GM19025 (cell line): ENCODE data around the gene ATG16L1.

ENCODE experiments used
- ATAC-seq: cut with Tn5 transposase; IDR thresholded peaks from one replicate; pipeline ENCODE4 v1.9.1; 2021; ENCODE audit warnings: mild to moderate bottlenecking, low read depth, moderate library complexity; ENCODE audit not compliant: unreplicated experiment

Gene ATG16L1

DNA sequence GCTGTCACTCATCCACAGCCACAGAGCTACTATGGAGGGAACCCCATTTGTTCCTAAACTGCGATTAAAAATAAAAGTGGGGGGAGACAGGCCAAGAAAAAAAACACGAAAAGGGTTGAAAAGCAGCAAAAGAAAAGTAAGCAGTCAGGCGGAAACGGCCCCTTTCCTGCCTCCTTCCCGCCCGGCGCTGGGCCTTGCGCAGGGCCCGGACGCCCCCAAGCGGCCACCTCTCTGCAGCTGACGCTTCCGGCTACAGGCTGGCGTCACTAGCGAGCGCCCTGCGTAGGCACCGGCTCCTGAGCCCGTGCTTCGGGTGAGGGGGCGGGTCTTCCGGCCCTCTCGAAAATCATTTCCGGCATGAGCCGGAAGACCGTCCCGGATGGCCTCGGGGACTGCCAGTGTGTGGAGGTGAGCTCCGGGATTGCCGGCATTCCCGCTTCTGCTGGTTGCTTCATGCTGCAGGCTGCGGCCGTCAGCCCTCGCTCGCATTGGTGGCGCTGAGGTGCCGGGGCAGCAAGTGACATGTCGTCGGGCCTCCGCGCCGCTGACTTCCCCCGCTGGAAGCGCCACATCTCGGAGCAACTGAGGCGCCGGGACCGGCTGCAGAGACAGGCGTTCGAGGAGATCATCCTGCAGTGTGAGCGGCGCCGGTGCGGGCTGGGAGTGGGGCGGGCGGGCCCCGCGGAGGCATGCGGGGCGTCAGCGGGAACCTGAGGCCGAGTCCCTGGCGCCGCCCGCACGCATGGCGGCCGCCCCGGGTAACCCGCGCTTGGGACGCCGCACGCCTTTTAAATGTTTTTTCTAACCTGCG lies at the start of gene ATG16L1:
ATG16L1 (plus strand) TSS at position 368 of the 811 bp plus-strand sequence; CDS start at position 523, 155 bp downstream.
- ATAC-seq = peak; percentile 93

- ATAC-seq = no peak
Measured at GRCh38 chr2:233202531-233202944, 48.9 kb upstream of the ATG16L1 start.

- no peak for ATAC-seq
Measured at GRCh38 chr2:233203060-233203459, 48.4 kb upstream of the ATG16L1 start.

DNA sequence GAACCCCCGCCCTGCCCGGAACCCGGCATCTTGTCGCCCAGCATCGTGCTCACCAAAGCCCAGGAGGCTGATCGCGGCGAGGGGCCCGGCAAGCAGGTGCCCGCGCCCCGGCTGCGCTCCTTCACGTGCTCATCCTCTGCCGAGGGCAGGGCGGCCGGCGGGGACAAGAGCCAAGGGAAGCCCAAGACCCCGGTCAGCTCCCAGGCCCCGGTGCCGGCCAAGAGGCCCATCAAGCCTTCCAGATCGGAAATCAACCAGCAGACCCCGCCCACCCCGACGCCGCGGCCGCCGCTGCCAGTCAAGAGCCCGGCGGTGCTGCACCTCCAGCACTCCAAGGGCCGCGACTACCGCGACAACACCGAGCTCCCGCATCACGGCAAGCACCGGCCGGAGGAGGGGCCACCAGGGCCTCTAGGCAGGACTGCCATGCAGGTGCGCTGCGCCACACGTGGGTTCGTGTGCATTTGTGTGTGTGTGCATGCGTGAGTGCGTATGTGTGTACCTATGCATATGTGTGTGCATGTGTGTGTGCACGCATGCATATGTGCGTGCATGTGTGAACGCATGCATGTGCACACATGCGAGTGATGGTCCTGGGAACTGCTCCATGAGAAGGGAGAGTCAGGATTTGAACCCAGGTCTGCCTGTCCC lies 47.1 kb upstream of the ATG16L1 start:
- no peak for ATAC-seq

DNA sequence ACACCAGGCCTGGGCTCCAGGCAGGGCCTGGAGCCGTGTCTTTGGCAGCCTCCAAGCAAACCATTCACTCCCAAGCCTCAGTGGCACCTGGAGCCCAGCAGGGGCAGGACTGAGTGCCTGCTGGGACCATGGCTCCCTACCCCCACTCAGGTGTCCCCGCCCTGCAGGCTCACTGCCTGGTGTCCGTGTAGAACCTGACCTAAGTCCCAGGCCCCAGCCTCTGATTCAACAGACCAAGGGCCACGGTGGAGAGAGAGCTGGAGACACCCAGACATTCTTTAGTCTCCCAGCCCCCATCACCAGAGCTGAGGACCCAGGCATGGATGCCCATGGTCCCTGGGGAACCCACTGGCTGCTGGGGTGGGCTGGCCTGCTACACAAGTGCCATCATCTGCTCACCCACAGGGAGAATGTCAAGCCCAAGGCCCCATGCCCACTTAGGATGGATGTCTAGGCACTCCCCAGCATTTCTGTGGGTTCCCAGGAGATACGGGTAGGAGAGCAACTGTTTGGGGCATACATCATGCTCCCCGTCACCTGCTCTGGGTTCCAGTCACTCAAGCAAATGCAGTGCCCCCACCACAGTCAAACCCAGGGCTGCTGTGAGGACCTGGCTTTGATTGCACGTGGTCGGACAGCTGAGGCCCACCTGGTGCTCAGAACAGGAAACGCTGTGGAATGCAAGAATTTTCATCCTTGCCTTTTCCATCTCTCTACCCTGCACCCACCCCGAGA lies 42.9 kb upstream of the ATG16L1 start:
- ATAC-seq = no peak

GRCh38 chr2:233209117-233209532 lies 42.3 kb upstream of the ATG16L1 start:
- ATAC-seq = no peak

DNA sequence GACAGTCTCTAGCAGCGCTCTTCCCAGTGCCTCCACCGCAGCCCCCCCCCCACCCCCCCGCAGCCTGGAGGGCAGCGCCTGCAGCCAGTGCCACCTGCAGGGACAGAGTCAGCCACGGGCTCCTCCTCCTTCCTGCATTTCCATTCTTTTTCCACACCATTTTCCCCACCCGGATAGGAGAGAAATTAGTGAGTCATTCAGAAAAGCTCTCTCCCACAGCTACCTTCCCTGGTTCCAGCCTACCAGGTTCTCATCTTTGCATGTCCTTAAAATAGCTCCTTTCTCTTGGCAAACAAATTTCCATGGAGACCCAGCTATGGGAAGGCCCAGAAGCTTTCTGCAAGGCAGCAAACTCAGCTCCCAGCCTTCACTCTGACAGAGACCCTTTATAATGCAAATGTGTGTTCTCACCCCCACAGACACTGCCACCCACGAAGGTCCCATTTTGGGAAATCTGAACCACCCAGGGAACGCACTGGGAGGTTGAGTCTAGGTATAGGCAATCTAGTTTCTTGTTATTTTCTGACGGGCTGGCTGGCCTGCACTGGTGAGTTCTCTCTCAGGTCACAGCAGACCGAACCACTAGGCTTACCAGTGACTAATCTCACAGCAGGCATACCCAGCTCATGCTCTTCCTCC lies 41.8 kb upstream of the ATG16L1 start:
- no peak for ATAC-seq

- ATAC-seq = no peak
Measured at GRCh38 chr2:233210281-233210680, 41.2 kb upstream of the ATG16L1 start.

- ATAC-seq = no peak
Measured at GRCh38 chr2:233210843-233211547, 40.5 kb upstream of the ATG16L1 start.

- ATAC-seq = no peak
Measured at GRCh38 chr2:233211548-233211895, 40.0 kb upstream of the ATG16L1 start.

DNA sequence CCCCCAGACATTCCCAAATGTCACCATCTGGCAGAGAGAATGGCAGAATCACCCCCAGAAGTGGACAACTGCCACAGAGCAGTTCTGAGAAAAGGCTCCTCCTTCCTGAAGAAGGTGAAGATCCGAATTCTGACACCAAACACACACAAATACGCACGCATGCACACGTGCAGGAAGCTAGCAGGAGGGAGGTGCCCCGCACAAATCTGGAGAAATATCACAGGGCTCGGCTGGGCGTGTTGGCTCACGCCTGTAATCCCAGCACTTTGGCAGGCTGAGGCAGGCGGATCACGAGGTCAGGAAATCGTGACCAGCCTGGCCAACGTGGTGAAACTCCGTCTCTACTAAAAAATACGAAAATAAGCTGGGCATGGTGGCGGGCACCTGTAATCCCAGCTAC lies 38.5 kb upstream of the ATG16L1 start:
- no peak for ATAC-seq

- no peak for ATAC-seq
Measured at GRCh38 chr2:233213975-233214374, 37.5 kb upstream of the ATG16L1 start.

DNA sequence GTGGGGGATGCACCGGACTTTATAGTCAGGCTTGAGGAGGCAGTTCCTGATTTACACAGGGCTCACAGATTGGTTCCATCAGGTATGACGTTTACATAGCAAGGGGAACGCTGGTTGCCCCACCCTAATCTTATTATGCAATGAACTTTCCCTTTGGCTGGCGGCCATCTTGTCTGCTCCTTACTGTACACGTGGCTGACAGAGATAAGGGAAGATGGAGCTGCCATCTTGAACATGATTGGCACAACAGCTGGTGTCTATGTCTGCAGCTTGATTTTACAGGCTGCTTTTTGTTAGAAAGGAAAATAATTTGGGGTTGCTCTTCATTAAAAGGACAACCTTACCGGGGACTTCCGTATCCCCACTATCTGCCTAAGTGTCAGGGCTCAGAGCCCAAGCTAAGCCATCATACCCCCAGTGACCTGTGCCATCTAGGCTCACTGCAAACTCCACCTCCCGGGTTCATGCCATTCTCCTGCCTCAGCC lies 33.5 kb upstream of the ATG16L1 start:
- no peak for ATAC-seq

- no peak for ATAC-seq
Measured at GRCh38 chr2:233218836-233219235, 32.6 kb upstream of the ATG16L1 start.

- no peak for ATAC-seq
Measured at GRCh38 chr2:233219848-233220247, 31.6 kb upstream of the ATG16L1 start.

DNA sequence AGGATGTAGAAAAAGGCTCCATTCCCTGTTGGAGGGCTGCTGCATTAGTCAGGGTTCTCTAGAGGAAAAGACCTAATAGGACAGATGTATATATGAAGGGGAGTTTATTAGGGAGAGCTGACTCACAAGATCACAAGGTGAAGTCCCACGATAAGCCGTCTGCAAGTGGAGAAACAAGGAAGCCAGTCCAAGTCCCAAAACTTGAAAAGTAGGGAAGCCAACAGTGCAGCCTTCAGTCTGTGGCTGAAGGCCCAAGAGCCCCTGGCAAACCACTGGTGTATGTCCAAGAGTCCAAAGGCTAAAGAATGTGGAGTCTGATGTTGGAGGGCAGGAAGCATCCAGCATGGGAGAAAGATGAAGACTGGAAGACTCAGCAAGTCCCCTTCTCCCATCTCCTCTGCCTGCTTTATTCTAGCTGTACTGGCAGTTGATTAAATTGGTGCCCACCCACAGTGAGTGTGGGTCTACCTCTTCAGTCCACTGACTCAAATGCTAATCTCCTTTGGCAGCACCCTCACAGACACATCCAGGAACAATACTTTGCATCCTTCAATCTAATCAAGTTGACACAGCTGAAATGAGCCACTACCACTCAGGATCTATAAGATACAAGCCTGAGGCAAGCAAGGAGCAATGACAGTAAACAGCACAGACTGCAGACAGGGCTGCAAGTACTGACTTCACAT lies 30.0 kb upstream of the ATG16L1 start:
- no peak for ATAC-seq

- ATAC-seq = peak; percentile 87
Measured at GRCh38 chr2:233223059-233223894, 28.2 kb upstream of the ATG16L1 start.

- no peak for ATAC-seq
Measured at GRCh38 chr2:233225230-233226068, 26.0 kb upstream of the ATG16L1 start.
